Activated T-cell treated with anti-CD3 and anti-CD28 coated beads, Interleukin-2, amount 50 U/mL, for 24 hours (primary cell): ENCODE data around the gene NF1.
"Not testable (repeated sequence)": the region's sequence is repeated elsewhere in the genome, so short reads cannot be mapped to it uniquely, and the experiment has no call there.

Experiments used
- DNase-seq: peaks from one replicate; pipeline ENCODE4 v3.0.0-alpha.2; 2020
- H3K27ac Mint-ChIP-seq: 2 replicates; pipeline ENCODE4 v1.8.0; 2020; ENCODE audit warnings: mild to moderate bottlenecking, mixed read lengths
- H3K27me3 Mint-ChIP-seq: 2 replicates; pipeline ENCODE4 v1.8.0; 2020; ENCODE audit warnings: mixed read lengths
- H3K36me3 Mint-ChIP-seq: 2 replicates; pipeline ENCODE4 v1.8.0; 2020; ENCODE audit warnings: low read depth, mixed read lengths
- H3K4me1 Mint-ChIP-seq: 2 replicates; pipeline ENCODE4 v1.8.0; 2020; ENCODE audit warnings: low read depth, mixed read lengths
- H3K4me3 Mint-ChIP-seq: 2 replicates; pipeline ENCODE4 v1.8.0; 2020; ENCODE audit warnings: mild to moderate bottlenecking, moderate library complexity, mixed read lengths
- H3K9me3 Mint-ChIP-seq: 2 replicates; pipeline ENCODE4 v1.8.0; 2020; ENCODE audit warnings: mixed read lengths

The NF1 gene

DNA sequence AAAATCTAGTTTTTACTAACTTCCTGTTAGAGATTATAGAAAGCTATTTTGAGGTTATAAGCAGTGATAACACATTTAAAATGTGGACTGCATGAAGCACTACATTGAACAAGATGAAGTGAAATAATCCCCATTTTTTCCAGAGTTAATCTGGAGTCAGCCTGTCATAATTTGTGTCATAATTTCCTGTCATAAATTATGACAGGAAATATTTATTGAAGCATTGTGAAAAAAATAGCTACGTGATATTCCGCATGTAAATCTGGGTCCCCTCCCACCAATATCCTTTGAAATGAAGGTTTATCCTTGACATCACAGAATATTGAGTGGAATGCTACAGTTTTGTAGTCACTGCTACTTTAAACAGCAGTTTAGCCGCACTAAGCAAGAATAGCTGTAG is 162.2 kb downstream of the NF1 start:
- no peaks in the 10 kb centered on the region for H3K9me3 Mint-ChIP-seq
- H3K36me3 Mint-ChIP-seq: peaks cover 23% of the 10 kb centered on the region
- H3K4me1 Mint-ChIP-seq: peaks cover 2% of the 10 kb centered on the region
- H3K27me3 Mint-ChIP-seq: no peaks in the 10 kb centered on the region
- no peak for DNase-seq
- no peak overlapping the region for H3K4me3 Mint-ChIP-seq
- H3K27ac Mint-ChIP-seq: no peak overlapping the region

DNA sequence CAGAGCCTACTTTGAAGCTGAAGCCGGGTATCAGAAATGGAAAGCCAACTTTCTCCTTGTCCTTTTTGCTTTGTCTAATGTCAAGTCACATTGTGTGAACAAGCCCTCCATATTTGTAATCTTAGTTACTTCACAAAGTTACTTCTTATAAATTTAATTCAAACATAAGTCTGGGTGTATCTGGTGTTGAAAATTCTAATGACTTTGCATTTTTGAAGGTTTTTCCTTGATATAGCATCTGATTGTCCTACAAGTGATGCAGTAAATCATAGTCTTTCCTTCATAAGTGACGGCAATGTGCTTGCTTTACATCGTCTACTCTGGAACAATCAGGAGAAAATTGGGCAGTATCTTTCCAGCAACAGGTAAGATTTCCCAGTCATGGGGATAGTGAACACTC is 165.4 kb downstream of the NF1 start:
- DNase-seq: no peak
- Mint-ChIP-seq H3K4me3 (no peak overlapping the region), H3K36me3 (peaks cover 18% of the 10 kb centered on the region), H3K27ac (no peak overlapping the region), H3K4me1 (peaks cover 2% of the 10 kb centered on the region), H3K27me3 (no peaks in the 10 kb centered on the region), H3K9me3 (no peaks in the 10 kb centered on the region)

DNA sequence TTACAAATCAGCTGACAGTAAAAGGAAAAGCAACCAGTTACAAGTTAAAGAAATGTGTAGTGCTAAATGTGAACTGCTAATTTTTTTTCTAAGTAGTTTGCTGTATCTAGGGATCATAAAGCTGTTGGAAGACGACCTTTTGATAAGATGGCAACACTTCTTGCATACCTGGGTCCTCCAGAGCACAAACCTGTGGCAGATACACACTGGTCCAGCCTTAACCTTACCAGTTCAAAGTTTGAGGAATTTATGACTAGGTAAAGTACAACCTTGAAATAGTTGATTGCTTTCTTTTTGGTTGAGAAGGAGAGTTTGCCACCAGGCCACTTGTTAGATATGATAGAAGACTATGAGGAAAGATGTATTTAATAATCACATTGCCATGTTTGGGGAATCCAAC is 166.8 kb downstream of the NF1 start:
- peaks cover 27% of the 10 kb centered on the region for H3K36me3 Mint-ChIP-seq
- H3K9me3 Mint-ChIP-seq: no peaks in the 10 kb centered on the region
- no peak for DNase-seq
- H3K27me3 Mint-ChIP-seq: no peaks in the 10 kb centered on the region
- peaks cover 3% of the 10 kb centered on the region for H3K4me1 Mint-ChIP-seq
- H3K27ac Mint-ChIP-seq: no peak overlapping the region
- no peak overlapping the region for H3K4me3 Mint-ChIP-seq

DNA sequence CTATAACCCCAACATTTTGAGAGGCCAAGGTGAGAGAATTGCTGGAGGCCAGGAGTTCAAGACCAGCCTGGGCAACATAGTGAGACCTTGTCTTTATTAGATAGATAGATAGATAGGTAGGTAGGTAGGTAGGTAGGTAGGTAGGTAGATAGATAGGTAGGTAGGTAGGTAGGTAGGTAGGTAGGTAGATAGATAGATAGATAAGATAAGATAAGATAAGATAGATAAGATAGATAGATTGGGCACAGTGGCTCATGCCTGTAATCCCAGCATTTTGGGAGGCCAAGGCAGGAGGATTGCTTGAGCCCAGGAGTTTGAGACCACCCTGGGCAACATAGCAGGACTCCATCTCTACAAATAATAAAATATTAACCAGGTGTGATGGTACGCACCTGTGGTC is 168.1 kb downstream of the NF1 start:
- not testable (repeated sequence) for H3K27me3 Mint-ChIP-seq, H3K4me3 Mint-ChIP-seq, H3K9me3 Mint-ChIP-seq, DNase-seq, H3K4me1 Mint-ChIP-seq, H3K27ac Mint-ChIP-seq
- H3K36me3 Mint-ChIP-seq: peaks cover 29% of the 10 kb centered on the region

DNA sequence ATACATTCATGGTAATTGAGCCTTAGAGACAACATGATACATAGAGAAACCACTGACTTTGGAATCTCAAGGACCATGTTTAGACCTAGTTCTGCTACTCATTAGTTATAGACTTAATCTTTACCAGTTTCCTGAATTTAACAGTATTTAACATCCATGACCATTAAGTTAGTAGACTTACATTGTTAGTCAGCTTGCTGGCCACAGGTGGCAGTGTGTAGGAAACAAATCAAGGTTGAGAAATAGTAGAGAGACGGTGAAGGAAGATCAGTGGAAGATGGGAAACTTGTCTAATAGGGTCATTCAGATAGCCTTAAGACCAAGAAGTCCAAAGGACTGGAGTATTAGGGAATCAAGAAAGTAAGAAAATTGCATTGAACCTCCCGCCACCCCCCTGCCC is 171.3 kb downstream of the NF1 start:
- DNase-seq: no peak
- peaks cover 1% of the 10 kb centered on the region for H3K4me1 Mint-ChIP-seq
- H3K27me3 Mint-ChIP-seq: no peaks in the 10 kb centered on the region
- H3K4me3 Mint-ChIP-seq: no peak overlapping the region
- H3K27ac Mint-ChIP-seq: no peak overlapping the region
- no peaks in the 10 kb centered on the region for H3K9me3 Mint-ChIP-seq
- peaks cover 30% of the 10 kb centered on the region for H3K36me3 Mint-ChIP-seq

DNA sequence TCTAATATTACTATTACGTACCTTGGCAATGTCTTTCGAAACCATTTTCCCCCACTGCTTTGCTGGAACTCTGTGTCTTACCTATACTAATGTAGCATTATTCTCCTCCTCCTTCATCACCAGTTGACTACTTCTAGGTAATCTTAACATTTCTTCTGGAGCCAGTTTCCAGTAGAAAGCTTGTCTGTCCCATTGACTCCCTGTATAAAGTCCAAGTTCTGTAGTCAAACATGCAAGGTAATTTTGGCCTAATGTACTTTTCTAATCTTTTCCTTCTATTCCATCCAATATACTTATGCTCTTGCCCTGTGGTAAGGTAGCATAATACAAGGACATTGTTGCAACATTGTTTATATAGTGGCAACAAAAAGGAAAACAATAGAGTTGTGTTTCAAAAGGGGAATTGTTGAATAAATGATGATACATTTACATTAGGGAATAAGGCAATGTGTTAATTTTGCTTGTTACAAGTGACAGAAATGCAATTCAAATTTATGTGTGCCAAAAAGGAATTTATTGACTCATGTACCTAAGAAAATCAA is 174.3 kb downstream of the NF1 start:
- Mint-ChIP-seq H3K27ac (no peak overlapping the region), H3K4me1 (peaks cover 1% of the 10 kb centered on the region), H3K36me3 (peaks cover 32% of the 10 kb centered on the region), H3K4me3 (no peak overlapping the region), H3K27me3 (no peaks in the 10 kb centered on the region), H3K9me3 (no peaks in the 10 kb centered on the region)
- DNase-seq: no peak

DNA sequence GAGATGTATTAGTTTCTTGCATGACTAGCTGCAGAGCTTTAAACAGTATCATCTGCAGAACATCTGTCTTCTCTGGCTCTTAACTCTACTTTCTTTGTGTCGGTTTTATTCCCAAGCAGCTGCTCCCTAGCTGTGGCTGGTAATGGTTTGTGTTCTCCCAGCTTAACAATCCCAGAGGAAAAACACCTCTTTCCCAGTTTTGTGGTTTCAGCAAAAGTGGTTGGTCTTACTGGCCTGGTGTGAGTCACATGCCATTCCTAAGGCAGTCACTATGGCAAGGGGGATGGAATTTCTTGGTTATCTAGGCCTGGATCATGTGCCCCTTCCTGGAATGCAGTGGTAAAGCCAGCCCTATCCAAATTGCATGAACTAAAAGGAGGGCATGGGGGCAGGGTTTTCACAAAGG is 174.8 kb downstream of the NF1 start:
- Mint-ChIP-seq H3K27me3 (no peaks in the 10 kb centered on the region), H3K27ac (no peak overlapping the region), H3K36me3 (peaks cover 35% of the 10 kb centered on the region), H3K4me1 (peaks cover 1% of the 10 kb centered on the region), H3K4me3 (no peak overlapping the region), H3K9me3 (no peaks in the 10 kb centered on the region)
- DNase-seq: no peak

DNA sequence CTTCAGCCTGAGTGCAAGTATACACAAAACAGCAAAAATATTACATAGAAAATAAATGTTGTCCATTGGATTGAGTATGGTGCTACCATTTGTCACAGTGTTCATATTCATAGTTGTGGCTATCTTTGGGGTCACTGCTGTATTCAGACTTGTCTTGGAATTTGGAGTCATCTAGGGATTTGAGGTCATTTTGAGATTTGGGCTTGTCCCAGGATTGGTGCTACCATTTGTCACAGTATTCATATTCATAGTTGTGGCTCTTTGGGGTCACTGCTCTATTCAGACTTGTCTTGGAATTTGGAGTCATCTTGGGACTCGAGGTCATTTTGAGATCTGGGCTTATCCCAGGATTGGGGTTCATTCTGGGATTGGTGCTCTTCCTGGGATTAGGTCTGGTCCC is 177.5 kb downstream of the NF1 start:
- Mint-ChIP-seq H3K9me3 (no peaks in the 10 kb centered on the region), H3K27ac (no peak overlapping the region), H3K4me3 (no peak overlapping the region), H3K27me3 (no peaks in the 10 kb centered on the region), H3K4me1 (no peaks in the 10 kb centered on the region), H3K36me3 (peaks cover 25% of the 10 kb centered on the region)
- DNase-seq: no peak

DNA sequence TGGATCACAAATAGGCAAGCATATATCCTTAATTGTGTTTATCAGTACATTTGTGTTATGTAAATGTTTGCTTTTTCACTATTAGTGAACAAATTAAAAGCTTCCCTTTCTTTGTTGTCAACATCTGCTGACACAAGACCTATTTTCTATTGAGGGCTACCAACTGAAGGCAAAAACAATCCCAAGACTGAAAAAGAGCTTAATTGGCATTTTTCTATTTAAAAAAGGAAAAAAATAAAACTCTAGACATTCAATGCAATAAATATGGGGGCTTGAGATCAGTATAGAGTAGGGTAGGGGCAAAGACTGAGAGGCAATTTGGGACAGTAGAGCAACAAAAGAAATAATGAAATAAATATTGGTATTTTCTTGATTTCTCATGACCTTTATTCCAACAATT is 178.0 kb downstream of the NF1 start:
- Mint-ChIP-seq H3K27ac (no peak overlapping the region), H3K27me3 (no peaks in the 10 kb centered on the region), H3K36me3 (peaks cover 24% of the 10 kb centered on the region), H3K4me1 (no peaks in the 10 kb centered on the region), H3K9me3 (no peaks in the 10 kb centered on the region), H3K4me3 (no peak overlapping the region)
- DNase-seq: no peak

DNA sequence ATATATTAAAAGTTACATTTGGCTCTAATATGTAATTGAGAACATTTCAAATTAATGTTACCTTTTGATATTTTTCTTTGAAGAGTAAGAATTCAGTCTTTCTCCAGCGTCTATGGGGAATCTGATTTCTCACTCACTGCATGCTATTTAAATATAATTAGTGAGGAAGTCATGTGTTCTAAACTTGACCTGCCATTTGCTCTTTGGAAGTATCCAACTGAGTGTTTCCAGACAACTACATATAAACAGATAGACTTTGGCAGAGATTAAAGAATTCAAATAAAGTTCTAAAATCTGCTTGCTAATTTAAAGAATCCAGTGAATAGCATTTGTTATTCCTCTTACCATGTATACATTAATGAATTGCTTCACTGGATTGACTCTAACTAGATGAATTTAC is 178.7 kb downstream of the NF1 start:
- peaks cover 24% of the 10 kb centered on the region for H3K36me3 Mint-ChIP-seq
- H3K4me1 Mint-ChIP-seq: no peaks in the 10 kb centered on the region
- H3K9me3 Mint-ChIP-seq: no peaks in the 10 kb centered on the region
- H3K4me3 Mint-ChIP-seq: no peak overlapping the region
- no peak for DNase-seq
- H3K27ac Mint-ChIP-seq: no peak overlapping the region
- no peaks in the 10 kb centered on the region for H3K27me3 Mint-ChIP-seq

DNA sequence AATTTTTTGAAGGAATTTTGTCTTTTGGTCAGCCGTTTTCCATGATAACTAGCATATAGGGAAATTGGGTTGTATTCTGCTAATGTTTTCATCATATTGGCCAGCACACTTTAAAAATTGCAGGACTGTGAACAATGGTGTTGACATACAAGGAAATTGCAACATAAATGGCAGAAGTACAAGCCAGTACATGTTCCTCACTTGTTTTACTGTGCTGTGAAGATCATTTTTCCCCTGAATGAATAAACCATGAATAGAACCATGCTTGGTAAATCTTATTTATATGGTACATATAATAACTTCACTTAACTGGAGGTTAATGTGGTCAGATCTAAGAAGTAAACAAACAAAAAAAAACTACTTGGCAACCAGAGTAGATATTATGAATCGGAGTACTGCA is 179.5 kb downstream of the NF1 start:
- Mint-ChIP-seq H3K27ac (no peak overlapping the region), H3K4me3 (no peak overlapping the region), H3K4me1 (no peaks in the 10 kb centered on the region), H3K36me3 (peaks cover 21% of the 10 kb centered on the region), H3K27me3 (no peaks in the 10 kb centered on the region), H3K9me3 (no peaks in the 10 kb centered on the region)
- DNase-seq: no peak

DNA sequence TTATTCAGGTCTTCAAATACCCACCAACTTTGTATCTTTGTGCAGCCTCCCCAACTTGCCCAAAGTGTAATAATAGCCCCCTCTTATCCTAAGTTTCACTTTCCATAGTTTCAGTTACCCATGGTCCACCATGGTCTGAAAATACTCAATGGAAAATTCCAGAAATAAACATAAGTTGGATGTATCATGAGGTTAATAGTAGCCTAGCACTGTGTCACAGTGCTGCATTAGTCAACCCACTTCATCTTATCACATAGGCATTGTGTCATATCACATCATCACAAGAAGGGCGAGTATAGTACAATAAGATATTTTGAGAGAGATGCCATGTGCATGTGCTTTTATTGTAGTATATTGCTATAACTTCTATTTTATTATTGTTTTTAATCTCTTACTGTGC is 180.3 kb downstream of the NF1 start:
- Mint-ChIP-seq H3K9me3 (no peaks in the 10 kb centered on the region), H3K27me3 (no peaks in the 10 kb centered on the region), H3K36me3 (peaks cover 16% of the 10 kb centered on the region), H3K4me3 (no peak overlapping the region), H3K4me1 (no peaks in the 10 kb centered on the region), H3K27ac (no peak overlapping the region)
- DNase-seq: no peak

DNA sequence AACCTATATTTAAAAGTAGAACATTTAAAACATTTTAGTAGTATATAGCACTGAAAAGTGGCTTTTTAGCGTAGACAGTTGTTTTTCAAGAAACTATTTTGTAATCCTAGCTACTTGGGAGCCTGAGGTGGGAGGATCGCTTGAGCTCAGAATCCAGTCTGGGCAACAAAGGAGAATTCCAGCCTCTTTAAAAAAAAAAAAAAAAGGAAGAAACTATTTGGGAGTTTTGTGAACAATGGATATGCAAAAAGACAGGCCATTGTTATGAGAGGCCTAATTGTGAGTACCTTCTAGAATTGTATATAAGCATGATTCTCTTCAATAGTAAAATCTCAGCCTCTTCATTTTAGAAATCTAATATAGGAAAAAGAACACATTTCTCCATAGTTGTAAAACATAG is 184.6 kb downstream of the NF1 start:
- no peaks in the 10 kb centered on the region for H3K27me3 Mint-ChIP-seq
- no peak for DNase-seq
- H3K4me3 Mint-ChIP-seq: no peak overlapping the region
- no peaks in the 10 kb centered on the region for H3K9me3 Mint-ChIP-seq
- H3K4me1 Mint-ChIP-seq: no peaks in the 10 kb centered on the region
- H3K36me3 Mint-ChIP-seq: peaks cover 17% of the 10 kb centered on the region
- no peak overlapping the region for H3K27ac Mint-ChIP-seq

DNA sequence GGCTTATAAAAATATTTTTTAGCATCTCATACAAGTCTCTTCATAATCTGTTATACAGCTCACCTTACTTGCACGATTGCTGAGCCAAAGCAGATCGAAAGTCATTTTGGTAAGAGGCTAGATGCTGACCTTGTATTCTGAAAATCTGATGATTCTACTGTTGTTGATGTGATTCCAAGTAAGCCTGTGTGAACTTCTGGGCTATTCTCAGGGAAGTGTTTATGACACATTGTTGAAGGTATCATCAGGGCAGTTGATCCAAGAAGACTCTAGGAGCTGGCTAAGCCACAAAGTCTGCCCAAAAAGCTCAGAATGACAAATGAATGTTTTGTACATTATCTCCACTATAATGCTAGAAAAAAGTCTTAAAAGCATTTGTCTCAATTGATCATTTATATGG is 186.3 kb downstream of the NF1 start:
- Mint-ChIP-seq H3K4me3 (no peak overlapping the region), H3K9me3 (no peaks in the 10 kb centered on the region), H3K27ac (no peak overlapping the region), H3K4me1 (no peaks in the 10 kb centered on the region), H3K36me3 (peaks cover 15% of the 10 kb centered on the region), H3K27me3 (no peaks in the 10 kb centered on the region)
- DNase-seq: no peak

DNA sequence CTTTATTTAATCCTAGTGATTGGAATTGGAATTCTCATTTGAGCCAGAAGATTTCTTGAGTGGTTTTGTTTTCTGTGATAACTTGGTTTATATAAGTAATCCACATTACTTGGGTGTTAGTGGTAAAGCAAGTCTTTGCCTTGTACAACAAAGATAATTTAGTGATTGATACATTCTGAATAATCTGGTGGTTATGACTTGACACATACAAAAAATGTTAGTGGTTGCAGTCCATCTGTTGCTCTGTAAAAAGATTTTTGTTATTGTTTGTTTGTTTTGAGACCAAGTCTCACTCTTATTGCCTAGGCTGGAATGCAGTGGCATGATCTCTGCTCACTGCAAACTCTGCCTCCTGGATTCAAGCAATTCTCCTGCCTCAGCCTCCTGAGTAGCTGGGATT is 189.1 kb downstream of the NF1 start:
- DNase-seq: no peak
- no peaks in the 10 kb centered on the region for H3K27me3 Mint-ChIP-seq
- H3K4me3 Mint-ChIP-seq: no peak overlapping the region
- no peak overlapping the region for H3K27ac Mint-ChIP-seq
- H3K9me3 Mint-ChIP-seq: no peaks in the 10 kb centered on the region
- H3K4me1 Mint-ChIP-seq: peaks cover 11% of the 10 kb centered on the region
- peaks cover 14% of the 10 kb centered on the region for H3K36me3 Mint-ChIP-seq

DNA sequence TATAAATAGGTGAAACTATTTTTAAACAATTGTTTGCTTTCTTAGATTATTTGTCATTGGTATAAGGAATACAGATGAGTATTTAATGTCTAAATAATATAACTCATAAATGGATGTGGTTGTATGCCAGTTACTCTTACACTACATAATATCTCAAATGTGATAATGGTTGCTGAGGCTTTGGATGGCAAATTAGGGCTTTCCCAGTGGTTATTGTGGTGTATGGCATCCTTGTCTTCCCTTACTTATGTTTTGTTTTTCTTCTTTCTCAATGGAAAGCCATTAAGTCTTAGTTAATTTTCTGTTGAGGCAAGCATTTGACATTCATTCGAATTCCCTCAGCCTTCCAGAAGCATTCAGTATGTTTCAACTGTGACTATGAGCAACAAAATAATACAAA is 191.8 kb downstream of the NF1 start:
- Mint-ChIP-seq H3K4me1 (peaks cover 19% of the 10 kb centered on the region), H3K4me3 (no peak overlapping the region)

More for the DNA sequence above, 191.8 kb downstream of the NF1 start:
- peaks cover 11% of the 10 kb centered on the region for H3K36me3 Mint-ChIP-seq
- H3K9me3 Mint-ChIP-seq: no peaks in the 10 kb centered on the region
- DNase-seq: no peak
- no peaks in the 10 kb centered on the region for H3K27me3 Mint-ChIP-seq
- H3K27ac Mint-ChIP-seq: no peak overlapping the region
